ENCODE results near the gene RSPO3. TPM values are rescaled to one million over a fixed set of nuclear protein-coding genes. Genes with fewer than 3 reads are reported as not detected.

Gene RSPO3
- total RNA-seq, 1 experiment from 2014 or later, result 0.52 TPM

GRCh38 chr6:127111526-127111925 lies 6.9 kb upstream of the RSPO3 start:
- TF ChIP-seq EZH2 (IDR thresholded peaks at IDR 0.05; ENCODE audit: borderline replicate concordance, low read depth, low read length, poor library complexity, severe bottlenecking) (no peak), CTCF (conservative IDR thresholded peaks at IDR 0.05; ENCODE audit: low read depth, low read length) (no peak)
- no peaks in the 10 kb centered on the region for H3K4me1 ChIP-seq (ENCODE audit: insufficient read depth, low read length, poor library complexity, severe bottlenecking)
- CTCF ChIA-PET, result no interaction called here

GRCh38 chr6:127114214-127114760 lies 4.2 kb upstream of the RSPO3 start:
- no peaks in the 10 kb centered on the region for H3K4me1 ChIP-seq (ENCODE audit: insufficient read depth, low read length, poor library complexity, severe bottlenecking)
- H3K4me3 ChIP-seq (ENCODE audit: low read depth, low read length, poor library complexity, severe bottlenecking), result no peak overlapping the region
- ChIA-PET CTCF (no interaction called here), POLR2A (ENCODE audit: low non-redundant PET) (no interaction called here)
- H3K36me3 ChIP-seq (ENCODE audit: insufficient read depth, low read length, poor library complexity, severe bottlenecking), result no peaks in the 10 kb centered on the region
- TF ChIP-seq EZH2 (IDR thresholded peaks at IDR 0.05; ENCODE audit: borderline replicate concordance, low read depth, low read length, poor library complexity, severe bottlenecking), result no peak
- TF ChIP-seq CTCF (conservative IDR thresholded peaks at IDR 0.05; ENCODE audit: low read depth, low read length), result no peak
- DNase-seq (ENCODE audit: low spot score), result no peak
- BruUV-seq (replicated peaks), result no TSS peak
- H3K27me3 ChIP-seq (replicated peaks; ENCODE audit: insufficient read depth, low read depth, low read length, poor library complexity), result peaks cover 10% of the 10 kb centered on the region
- intact Hi-C loops (cut with micrococcal nuclease; ENCODE audit: unreplicated experiment), result no loop called here
- H3K9me3 ChIP-seq (ENCODE audit: low read depth, low read length, poor library complexity, severe bottlenecking), result no peaks in the 10 kb centered on the region
- no peak overlapping the region for H3K27ac ChIP-seq (ENCODE audit: low read depth, low read length, poor library complexity, severe bottlenecking)

More at GRCh38 chr6:127111526-127111925, 6.9 kb upstream of the RSPO3 start:
- BruUV-seq (replicated peaks), result no TSS peak
- intact Hi-C loops (cut with micrococcal nuclease; ENCODE audit: unreplicated experiment), result no loop called here
- DNase-seq (ENCODE audit: low spot score), result no peak
- Histone ChIP-seq H3K4me3 (ENCODE audit: low read depth, low read length, poor library complexity, severe bottlenecking) (no peak overlapping the region), H3K9me3 (ENCODE audit: low read depth, low read length, poor library complexity, severe bottlenecking) (no peaks in the 10 kb centered on the region), H3K36me3 (ENCODE audit: insufficient read depth, low read length, poor library complexity, severe bottlenecking) (no peaks in the 10 kb centered on the region), H3K27me3 (replicated peaks; ENCODE audit: insufficient read depth, low read depth, low read length, poor library complexity) (no peaks in the 10 kb centered on the region), H3K27ac (ENCODE audit: low read depth, low read length, poor library complexity, severe bottlenecking) (no peak overlapping the region)
- POLR2A ChIA-PET (ENCODE audit: low non-redundant PET), result no interaction called here

DNA sequence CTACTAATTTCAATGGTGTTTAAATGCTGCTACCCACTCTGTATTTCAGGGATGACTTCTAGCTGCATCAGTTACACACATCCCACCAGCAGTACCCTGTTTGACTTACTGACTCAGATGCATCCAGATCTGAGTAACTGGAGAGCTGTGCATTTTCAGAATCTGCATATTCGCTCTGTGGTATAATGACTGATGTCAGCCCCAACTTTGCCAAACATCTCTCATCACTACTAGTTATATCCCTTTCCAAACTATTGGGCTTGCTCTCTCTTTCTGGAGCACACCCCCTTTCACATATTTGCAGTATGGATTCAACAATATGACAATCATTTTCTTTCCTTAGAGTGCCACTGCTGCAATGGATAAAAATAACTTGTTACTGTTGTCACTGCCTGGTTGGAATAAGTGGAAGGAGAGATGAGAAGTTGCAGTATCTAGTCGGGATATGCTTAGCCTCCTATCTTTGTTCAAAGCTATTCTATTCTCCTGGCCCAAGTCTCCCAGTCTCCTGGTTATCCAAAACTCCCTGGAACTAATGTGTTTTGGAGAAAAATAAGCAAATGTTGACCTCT lies 3.3 kb upstream of the RSPO3 start:
- no peaks in the 10 kb centered on the region for H3K36me3 ChIP-seq (ENCODE audit: insufficient read depth, low read length, poor library complexity, severe bottlenecking)
- no peak overlapping the region for H3K27ac ChIP-seq (ENCODE audit: low read depth, low read length, poor library complexity, severe bottlenecking)
- H3K27me3 ChIP-seq (replicated peaks; ENCODE audit: insufficient read depth, low read depth, low read length, poor library complexity), result peaks cover 19% of the 10 kb centered on the region
- H3K9me3 ChIP-seq (ENCODE audit: low read depth, low read length, poor library complexity, severe bottlenecking), result no peaks in the 10 kb centered on the region
- TF ChIP-seq EZH2 (IDR thresholded peaks at IDR 0.05; ENCODE audit: borderline replicate concordance, low read depth, low read length, poor library complexity, severe bottlenecking) (no peak), CTCF (conservative IDR thresholded peaks at IDR 0.05; ENCODE audit: low read depth, low read length) (no peak)
- no peak overlapping the region for H3K4me3 ChIP-seq (ENCODE audit: low read depth, low read length, poor library complexity, severe bottlenecking)
- peaks cover 4% of the 10 kb centered on the region for H3K4me1 ChIP-seq (ENCODE audit: insufficient read depth, low read length, poor library complexity, severe bottlenecking)
- intact Hi-C loops (cut with micrococcal nuclease; ENCODE audit: unreplicated experiment), result no loop called here
- ChIA-PET POLR2A (ENCODE audit: low non-redundant PET) (interaction anchor here (0.6 kb wide), 1 partner anchor 1331 kb away, joined by 3 read pairs; no protein-coding TSS in a partner anchor), CTCF (interaction anchor here (0.9 kb wide), 1 partner anchor 151 kb away, joined by 4 read pairs; the partner anchor contains the start of gene RNF146)
- BruUV-seq (replicated peaks), result no TSS peak
- DNase-seq (ENCODE audit: low spot score), result no peak

Data from A673 (cell line).